RKO (cell line): Measurements from ENCODE around the gene SCRN2.
A peak's percentile ranks its signal among the peaks of the same experiment; 100 is the strongest.

Experiments
- DNase-seq: peaks from one replicate; pipeline ENCODE4 v3.0.0-alpha.2; 2016; ENCODE audit warnings: low spot score

The SCRN2 gene

GRCh38 chr17:47804461-47804860, 36.6 kb downstream of the SCRN2 start:
- no peak for DNase-seq

GRCh38 chr17:47803751-47804150, 37.3 kb downstream of the SCRN2 start:
- DNase-seq, result no peak

- DNase-seq, result no peak
These were observed 37.9 kb downstream of the SCRN2 start for GRCh38 chr17:47803201-47803600.

GRCh38 chr17:47802341-47803022, 38.6 kb downstream of the SCRN2 start:
- DNase-seq, result peak; percentile 61

GRCh38 chr17:47801906-47802305, 39.2 kb downstream of the SCRN2 start:
- no peak for DNase-seq

- DNase-seq, result no peak
These were observed 39.8 kb downstream of the SCRN2 start for GRCh38 chr17:47801176-47801765.

- DNase-seq, result no peak
These were observed 40.4 kb downstream of the SCRN2 start for GRCh38 chr17:47800686-47801085.

GRCh38 chr17:47797797-47798196, 43.3 kb downstream of the SCRN2 start:
- DNase-seq, result peak; percentile 35

- DNase-seq, result no peak
These were observed 48.1 kb downstream of the SCRN2 start for GRCh38 chr17:47792979-47793378.

GRCh38 chr17:47792457-47792856, 48.6 kb downstream of the SCRN2 start:
- no peak for DNase-seq

- no peak for DNase-seq
These were observed 50.0 kb downstream of the SCRN2 start for GRCh38 chr17:47791025-47791424.

GRCh38 chr17:47789611-47790561, 51.2 kb downstream of the SCRN2 start:
- no peak for DNase-seq
